HuH-7 (cell line): ENCODE data around the gene AQP5.

Source experiments
- DNase-seq: peaks from one replicate; pipeline ENCODE4 v3.0.0; 2011; ENCODE audit warnings: low spot score

AQP5 gene

DNA sequence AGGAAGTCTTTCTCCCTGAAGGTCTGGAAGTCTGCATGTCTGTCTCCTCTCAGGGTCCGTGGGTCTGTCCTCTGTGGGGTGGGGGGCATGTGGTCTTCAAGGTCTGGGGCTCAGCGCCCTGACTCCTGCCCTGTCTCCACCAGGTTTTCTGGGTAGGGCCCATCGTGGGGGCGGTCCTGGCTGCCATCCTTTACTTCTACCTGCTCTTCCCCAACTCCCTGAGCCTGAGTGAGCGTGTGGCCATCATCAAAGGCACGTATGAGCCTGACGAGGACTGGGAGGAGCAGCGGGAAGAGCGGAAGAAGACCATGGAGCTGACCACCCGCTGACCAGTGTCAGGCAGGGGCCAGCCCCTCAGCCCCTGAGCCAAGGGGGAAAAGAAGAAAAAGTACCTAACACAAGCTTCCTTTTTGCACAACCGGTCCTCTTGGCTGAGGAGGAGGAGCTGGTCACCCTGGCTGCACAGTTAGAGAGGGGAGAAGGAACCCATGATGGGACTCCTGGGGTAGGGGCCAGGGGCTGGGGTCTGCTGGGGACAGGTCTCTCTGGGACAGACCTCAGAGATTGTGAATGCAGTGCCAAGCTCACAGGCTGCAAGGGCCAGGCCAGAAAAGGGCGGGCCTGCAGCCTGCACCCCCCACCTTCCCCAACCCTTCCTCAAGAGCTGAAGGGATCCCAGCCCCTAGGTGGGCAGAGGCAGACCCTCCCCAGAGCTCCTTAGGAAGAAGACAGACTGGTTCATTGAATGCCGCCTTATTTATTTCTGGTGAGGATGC is 3.4 kb downstream of the AQP5 start:
- no peak for DNase-seq

DNA sequence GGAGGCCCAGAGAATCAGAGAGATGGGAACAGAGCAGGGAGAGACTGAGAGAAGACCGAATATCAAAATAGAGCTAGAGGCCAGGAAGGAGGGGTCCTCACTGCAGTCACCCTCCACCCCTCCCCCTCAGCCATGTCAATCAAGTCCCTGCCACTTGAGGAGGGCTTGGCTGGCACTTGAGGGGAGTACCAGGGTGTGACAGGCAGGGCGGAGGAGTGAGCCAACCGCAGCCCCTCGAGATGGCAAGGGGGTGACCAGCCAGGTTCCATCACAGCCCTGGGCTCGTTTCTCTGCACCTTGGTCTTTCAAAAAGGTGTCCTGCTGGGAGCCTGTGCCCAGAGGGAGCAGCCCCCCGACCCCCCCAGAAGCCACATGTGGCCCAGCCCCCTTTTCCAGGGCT is 4.2 kb downstream of the AQP5 start:
- no peak for DNase-seq

DNA sequence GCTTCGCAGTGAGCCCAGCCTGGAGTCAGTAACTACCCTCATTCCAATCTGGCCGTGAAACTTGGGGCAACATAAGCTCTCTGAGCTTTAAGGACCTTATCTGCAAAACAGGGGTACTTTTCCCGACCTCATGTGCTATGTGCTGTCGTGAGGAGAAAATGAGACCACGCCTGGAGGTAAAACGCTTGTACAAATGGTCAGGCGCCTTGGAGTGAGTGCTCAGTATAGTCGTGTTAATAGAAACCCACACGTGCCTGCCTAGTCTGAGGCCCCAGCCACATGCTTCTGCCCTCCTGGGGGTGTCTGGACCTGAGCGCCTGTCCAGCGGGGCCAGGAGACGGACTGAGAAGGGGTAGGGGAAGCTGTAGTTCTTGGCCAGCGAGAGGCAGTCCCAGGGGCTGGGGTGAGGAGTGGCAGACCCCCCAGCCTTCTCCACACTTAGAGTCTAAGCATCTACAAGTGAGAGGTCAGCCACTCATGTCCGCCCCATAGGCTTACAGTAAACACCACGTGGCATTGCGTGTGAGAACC is 4.9 kb downstream of the AQP5 start:
- no peak for DNase-seq

DNA sequence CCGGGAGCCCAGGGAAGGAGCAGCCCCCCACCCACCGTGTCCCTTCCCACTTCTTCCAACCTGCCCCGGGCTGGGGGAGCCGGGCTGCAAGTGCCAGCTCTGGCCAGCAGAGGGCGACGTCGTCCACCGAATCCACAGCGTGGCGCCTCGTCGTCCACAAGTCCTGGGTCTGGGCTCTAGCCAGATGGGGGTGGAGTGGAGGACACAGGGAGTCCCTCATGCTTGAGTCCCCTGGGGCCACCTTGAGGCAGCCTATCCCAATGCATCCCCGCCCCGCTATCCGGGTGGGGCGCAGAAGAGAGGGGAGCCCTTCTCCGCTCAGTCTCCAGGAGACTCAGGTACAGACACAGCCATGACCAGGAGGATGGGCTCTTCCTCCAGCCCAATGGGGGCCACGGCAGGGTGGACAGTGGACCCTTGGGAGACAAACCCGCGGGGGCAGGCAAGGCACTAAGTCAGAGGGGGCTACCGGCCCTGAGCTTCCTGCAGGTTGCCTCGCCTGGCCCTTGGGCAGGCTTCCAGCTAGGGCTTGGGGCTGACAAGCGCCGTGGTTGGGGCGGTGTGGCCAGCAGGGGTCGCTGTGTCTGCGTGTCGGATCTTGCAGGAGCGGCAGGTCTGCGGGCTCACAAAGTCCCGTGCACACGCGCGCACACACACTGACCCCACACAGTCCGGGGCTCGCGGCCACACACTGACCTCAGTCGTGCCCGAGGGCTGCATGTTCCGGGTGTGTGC is 5.5 kb downstream of the AQP5 start:
- peak; percentile 99 for DNase-seq

DNA sequence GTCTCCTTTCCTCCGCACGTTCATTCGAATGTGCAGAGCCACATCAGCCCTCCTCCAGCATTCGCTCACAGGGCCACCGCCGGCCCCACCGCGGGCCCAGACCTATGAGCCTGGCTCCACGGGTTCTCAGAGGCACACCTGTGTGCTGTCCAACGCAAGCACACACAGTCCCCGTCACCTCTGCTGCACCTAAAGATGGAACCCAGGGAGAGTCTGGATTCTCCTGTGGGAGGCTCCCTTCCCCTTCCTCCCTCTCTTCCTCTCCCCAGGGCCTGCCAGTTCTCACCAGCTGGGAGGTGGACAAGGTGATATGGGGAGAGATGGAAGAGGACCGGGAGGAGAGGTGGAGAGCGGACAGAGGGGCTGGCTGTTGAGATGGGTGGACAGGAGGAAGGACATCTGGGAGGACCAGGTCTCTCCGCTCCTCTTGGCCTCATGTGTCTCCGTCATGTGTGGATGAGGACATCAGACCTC is 6.1 kb downstream of the AQP5 start:
- no peak for DNase-seq

DNA sequence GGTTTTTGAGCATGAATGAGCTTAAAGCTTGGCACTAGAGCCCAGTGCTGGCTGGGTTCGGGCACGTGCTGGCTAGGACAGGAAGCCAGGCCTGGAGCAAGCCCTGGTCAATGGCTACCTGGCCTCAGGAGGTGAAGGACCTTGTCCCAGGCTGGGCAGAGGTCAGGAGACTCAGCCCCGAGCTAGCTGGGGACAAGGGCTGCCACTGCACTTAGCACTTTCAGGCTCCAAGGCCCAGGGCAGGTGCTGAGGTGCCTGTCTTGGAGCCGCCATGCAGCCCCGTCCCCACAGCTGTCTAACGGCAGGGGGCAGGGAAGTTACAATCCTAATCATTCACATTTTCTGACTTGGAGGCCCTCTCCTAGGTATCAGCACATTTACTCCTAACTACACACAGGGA is 6.8 kb downstream of the AQP5 start:
- no peak for DNase-seq

DNA sequence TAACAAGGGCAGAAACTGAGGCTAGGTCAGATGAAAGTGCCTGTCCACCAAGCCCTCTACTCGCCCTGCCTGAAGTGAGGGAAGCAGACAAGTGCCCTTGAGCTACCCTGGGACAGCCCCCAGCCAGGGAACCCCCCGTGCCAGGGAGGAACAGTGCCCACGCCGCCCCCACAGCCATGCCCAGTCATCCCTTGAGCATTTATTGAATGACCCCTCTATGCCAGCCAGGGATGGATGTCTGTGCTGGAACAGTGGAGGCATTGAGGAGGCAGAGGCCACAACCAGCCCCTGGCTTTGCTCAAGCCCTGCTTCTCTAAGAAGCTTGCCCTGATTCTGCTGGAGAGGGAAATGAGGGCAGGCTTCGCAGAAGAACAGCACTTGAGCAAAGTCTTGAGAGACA is 7.4 kb downstream of the AQP5 start:
- DNase-seq: no peak

DNA sequence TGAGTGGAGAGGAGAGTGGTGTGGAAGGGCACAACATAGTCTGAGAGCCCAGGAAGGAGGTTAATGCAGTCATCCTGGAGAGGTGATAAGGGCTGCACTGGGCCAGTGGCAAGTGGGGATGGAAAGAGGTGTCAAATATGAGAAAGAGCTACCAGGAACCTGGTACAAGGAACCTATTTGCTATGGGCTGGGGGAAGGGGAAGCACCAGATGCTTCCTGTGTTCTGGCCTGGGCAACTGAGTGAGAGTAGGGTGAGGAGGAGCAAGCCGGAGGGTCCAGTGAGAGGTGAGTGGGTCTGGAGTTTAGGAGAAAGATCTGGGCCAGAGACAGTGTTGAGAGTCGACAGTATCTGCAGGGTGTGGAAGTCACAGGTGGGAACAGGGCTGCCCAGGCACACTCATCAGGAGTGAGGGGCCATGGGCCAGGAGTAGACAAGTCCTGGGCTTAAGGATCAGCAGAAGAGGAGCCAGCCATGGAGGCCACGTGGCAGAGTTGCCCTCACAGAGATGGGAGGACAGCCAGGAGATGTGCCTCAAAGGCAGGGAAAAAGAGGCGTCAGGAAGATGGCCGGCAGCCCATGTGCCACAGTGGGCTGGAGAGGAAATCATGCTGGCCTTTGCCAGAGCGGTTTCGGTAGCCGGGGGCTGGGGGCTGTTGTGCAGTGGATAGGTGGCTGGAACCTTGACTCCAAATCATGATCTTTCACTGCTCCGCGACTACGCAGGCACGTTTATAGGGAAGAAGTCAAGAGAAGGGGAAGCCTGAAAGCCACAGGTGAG is 8.2 kb downstream of the AQP5 start:
- DNase-seq: no peak

DNA sequence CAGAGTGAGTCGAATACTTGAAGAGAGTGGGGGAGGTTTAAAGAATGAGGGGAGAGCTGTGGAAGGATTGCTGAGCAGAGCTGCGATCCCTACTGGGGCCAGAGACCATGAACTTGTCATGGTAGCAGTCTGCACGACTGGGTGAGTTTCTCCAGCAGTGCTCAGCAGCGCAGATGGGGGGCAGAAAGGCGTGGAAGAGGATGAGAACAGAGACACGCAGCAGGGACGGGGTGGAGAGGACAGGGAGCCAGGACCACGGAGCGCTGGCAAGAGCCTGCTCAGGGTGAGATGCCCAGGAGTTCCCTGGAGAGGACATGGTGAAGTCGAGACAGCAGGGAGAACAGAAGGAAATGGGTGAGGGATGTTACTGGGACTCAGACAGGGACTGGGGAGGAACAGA is 9.0 kb downstream of the AQP5 start:
- peak; percentile 16 for DNase-seq

DNA sequence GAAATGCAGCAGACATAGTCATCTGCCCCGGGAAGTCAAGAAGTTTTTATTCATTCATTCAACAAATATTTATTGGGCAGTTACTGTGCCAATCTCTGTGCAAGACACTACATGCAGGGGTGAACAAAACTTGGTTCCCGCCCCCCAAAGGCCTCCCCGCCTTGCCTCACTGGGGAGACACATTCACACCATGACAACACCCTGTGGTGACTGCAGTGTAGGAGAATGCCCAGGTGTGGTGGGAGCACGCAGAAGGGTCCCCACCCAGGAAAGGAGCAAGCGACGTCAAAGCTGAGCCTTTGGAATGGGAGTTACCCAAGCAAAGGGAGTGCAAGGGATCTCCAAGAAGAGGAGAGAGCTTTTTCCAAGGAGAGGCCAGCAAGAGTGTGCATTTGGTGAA is 9.5 kb downstream of the AQP5 start:
- no peak for DNase-seq

DNA sequence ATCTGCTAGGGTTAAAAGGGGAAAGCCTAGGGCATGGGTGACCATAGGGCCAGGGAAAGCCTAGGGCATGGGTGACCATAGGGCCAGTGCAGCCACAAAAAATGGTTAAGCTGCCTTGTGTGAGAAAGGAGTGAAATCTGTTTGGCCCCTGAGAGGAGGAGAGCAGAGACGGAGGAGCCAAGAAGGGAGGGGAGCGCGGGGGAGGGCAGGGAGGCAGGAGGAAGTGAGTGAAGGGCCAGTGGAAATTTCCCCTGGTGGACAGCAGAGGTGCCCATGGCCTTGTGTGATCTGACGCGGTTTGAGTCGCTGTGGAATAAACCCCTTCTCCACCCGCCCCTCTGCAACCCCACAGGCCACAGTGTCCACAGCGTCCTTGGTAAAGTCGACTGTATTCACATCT is 10.5 kb downstream of the AQP5 start:
- DNase-seq: no peak

DNA sequence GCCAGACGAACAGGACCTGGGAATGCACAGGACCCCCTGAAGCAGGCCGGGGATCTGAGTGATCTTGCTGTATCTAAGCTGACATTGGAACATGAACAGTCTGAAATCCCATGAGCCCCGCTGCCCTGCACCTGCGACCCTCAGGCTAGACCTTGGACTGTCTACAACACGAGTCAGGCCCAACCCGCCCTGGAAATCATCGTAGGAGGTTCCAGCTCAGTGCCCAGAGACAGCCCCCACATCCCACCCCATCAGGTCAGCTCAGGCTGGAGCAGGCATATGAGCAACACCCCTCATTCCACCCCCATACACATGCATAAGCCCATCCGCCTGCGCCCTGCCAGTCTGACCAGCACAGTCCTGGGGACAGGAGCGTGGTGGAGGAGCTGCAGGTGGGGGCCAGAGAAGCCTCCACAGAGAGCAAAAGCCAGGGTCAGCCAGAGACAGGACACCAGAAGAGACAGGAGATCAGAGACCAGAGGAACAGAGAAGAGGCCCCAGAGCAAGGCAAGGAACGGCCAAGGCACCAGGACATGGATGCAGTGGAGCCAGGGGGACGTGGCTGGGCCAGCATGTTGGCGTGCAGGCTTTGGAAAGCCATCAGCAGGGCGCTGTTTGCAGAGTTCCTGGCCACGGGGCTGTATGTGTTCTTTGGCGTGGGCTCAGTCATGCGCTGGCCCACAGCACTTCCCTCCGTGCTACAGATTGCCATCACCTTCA is 11.1 kb downstream of the AQP5 start, which contains the start of gene AQP6:
Gene AQP6 (plus strand): TSS at position 307 of the 720 bp plus-strand sequence. CDS start 227 bp downstream, at position 534.
- no peak for DNase-seq

DNA sequence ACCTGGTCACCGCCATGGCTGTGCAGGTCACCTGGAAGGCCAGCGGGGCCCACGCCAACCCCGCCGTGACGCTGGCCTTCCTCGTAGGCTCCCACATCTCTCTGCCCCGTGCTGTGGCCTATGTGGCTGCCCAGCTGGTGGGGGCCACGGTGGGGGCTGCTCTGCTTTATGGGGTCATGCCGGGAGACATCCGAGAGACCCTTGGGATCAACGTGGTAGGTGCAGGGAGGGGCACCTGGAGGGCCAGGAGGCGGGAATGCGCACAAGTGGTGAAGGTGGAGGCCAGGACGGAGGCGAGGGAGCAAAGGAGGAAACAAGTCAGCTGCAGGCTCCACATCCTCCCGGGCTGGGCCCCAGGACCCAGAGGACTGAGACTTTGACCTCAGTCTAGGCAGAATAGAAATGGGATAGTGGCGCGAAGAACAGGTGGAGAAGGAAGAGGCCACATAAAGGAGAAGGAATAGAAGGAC is 11.7 kb downstream of the AQP5 start:
- no peak for DNase-seq

DNA sequence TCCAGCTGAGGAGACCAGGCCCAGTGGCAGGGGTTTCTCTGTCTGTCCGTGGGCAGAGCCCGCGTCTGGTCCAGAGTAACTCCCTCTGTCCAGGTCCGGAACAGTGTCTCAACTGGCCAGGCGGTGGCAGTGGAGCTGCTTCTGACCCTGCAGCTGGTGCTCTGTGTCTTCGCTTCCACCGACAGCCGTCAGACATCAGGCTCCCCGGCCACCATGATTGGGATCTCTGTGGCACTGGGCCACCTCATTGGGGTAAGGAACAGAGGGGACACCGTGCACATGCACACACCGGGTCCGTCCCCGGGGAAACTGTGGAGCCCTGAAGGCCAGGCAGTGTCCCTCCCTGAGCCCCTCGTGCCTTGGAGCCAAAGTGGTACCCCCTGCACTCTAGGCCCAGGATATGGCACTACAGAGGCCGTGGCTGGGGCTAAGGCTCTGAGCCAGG is 12.6 kb downstream of the AQP5 start:
- peak; percentile 76 for DNase-seq

DNA sequence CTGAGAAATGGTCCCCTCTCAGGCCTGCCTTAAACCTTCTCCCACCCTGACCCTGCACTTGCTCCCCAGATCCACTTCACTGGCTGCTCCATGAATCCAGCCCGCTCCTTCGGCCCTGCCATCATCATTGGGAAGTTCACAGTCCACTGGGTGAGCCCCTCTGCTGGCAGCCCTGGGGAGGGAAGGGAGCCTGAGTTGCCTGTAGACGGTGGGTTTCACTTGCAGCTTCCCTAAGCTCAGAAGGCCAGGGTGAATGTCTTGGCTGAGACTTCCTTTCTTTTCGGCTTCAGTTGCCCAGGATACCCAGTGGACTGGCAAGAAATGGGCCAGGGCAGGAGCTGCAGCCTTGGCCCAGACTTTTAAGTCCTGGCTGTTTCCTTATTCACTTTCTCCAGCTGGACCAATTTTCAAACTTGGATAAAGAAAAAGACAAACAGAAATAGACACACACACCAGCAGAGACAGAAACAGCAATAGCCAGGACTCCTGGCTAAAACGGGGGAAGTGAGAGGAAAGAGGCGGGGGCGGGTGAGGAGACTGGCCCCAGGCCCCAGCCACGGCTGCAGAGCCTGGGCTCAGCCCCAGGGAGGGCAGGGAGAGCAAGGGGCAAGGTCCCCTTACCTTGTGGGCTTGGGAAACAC is 13.1 kb downstream of the AQP5 start:
- DNase-seq: no peak

DNA sequence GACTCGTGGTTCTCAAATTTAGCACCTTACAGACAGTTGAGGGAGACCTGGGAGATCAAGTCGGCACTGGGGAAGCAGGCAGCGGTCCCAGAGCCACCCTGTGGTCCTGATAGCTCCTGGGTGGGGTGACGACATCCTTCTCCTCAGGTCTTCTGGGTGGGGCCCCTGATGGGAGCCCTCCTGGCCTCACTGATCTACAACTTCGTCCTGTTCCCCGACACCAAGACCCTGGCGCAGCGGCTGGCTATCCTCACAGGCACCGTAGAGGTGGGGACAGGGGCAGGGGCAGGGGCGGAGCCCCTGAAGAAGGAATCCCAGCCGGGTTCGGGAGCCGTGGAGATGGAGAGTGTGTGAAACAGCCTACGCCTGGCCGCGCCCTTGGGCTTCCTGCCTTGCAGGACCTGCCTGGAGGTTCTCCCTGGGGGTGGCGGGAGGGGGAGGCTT is 13.7 kb downstream of the AQP5 start:
- DNase-seq: no peak

DNA sequence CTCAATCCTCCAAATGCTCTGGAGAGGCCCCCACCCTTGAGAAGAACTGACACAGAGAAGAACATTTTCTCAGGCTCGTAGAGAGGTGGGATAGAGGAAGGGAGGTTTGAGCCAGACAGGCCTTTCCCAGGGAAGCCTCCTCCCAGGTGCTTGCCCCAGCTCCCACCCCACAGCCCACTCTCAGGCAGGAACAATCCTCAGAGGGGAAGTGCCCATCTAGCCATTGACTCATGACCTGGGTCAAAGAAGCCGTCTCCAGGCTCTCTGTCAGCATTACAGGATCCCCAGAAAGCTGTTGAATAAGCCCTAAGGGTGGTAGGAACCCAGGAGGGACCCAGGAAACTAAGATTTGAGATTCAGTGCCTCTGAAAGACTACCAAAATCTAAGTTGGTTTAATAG is 14.9 kb downstream of the AQP5 start:
- DNase-seq: no peak

DNA sequence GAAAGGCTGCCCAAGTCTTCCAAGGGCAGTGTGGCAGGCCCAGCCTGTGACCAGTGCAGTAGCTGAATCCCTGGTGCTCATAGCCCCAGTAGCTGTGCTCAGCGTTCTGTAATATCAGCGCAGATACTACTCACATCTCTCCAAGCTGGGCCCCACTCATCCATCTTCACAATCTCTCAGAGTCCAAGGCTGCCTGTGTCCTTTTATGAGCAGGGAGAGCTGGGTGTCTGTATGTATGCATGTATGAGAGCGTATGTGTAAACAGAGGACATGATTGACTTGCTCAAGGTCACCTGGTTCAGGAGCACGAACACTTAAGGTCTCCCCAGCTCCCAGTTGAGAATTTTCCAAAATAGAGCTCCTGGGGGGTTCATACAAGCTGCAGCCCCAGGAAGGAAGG is 16.5 kb downstream of the AQP5 start:
- DNase-seq: no peak

DNA sequence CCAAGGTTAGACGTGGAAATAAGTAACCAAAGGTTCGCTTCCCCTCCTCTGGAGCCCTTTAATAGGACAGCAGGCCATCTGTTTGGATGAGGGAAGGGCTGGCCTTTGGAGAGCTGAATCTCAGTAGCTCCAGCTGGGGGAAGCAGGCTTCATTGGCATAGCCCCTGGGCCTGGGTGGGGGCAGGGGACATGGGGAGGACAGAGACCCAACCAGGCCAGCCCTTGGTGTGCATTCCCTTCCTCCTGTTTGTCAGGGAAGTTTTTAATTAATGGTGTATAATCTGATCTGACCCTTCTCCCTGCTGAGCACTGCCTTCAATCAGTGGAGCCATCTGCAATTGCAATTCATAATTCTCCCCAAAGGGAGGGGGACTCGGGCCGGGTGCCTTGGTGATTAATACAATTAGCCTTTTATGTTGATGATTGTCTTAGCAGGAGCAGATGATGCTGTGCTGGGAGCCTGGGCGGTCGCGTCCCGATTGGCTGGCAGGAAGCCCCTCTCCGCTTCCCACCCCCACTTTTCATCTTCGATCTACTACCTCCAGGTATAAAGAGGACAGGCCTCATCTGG is 17.4 kb downstream of the AQP5 start:
- no peak for DNase-seq

DNA sequence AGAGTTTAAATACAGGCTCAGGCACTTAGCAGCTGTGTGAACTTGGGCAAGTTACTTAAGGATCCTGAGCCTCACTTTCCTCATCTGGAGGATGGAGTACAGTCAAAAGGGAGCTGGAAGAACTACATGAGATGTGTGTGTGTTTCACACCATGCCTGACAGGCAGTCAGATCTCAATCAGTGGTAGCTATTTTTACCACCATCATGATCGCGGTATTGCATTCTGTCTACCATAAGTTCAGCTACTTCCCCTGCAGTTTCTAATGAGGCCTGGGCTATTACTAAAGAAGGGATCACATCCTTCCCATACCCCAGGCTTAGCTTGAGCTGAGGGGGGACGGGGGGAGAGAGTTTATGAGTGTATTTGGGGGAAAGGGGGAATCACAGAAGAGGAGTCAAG is 18.1 kb downstream of the AQP5 start:
- DNase-seq: no peak
